ENCODE measurements around the gene MPST.

- TF ChIP-seq, protein P1, sequence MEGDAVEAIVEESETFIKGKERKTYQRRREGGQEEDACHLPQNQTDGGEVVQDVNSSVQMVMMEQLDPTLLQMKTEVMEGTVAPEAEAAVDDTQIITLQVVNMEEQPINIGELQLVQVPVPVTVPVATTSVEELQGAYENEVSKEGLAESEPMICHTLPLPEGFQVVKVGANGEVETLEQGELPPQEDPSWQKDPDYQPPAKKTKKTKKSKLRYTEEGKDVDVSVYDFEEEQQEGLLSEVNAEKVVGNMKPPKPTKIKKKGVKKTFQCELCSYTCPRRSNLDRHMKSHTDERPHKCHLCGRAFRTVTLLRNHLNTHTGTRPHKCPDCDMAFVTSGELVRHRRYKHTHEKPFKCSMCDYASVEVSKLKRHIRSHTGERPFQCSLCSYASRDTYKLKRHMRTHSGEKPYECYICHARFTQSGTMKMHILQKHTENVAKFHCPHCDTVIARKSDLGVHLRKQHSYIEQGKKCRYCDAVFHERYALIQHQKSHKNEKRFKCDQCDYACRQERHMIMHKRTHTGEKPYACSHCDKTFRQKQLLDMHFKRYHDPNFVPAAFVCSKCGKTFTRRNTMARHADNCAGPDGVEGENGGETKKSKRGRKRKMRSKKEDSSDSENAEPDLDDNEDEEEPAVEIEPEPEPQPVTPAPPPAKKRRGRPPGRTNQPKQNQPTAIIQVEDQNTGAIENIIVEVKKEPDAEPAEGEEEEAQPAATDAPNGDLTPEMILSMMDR (conservative IDR thresholded peaks at IDR 0.05; ENCODE audit: low read depth, low read length): no peak
- no peak for TF ChIP-seq EZH2 (IDR thresholded peaks at IDR 0.05; ENCODE audit: borderline replicate concordance, low read depth, low read length, poor library complexity, severe bottlenecking)
These were observed 17.7 kb upstream of the MPST start for GRCh38 chr22:37001826-37002225.

Data from A673 (cell line).